GM23248 (cell line): ENCODE results near the gene ASTE1. TPM values are rescaled to one million over a fixed set of nuclear protein-coding genes. Genes with fewer than 3 reads are reported as not detected.
A peak's percentile ranks its signal among the peaks of the same experiment; 100 is the strongest.

ENCODE experiments used
- DNase-seq: peaks from one replicate; pipeline ENCODE4 v3.0.0-alpha.2; 2015
- H2AFZ ChIP-seq: fragments of 200-600 bp; sonication (generic); 2 replicates; pipeline ENCODE4 v1.6.1; 2016; ENCODE audit warnings: antibody characterized with exemption
- H3F3A ChIP-seq: fragments of 200-600 bp; sonication (generic); 2 replicates; pipeline ENCODE4 v1.6.1; 2016; ENCODE audit warnings: mild to moderate bottlenecking, antibody characterized with exemption, mixed run types; ENCODE audit not compliant: insufficient read depth
- H3K27ac ChIP-seq: fragments of 200-600 bp; sonication (generic); 2 replicates; pipeline ENCODE4 v1.5.1; 2016; ENCODE audit warnings: mild to moderate bottlenecking
- H3K27me3 ChIP-seq: fragments of 200-600 bp; sonication (generic); replicated peaks from 2 replicates; pipeline ENCODE4 v1.6.1; 2016; ENCODE audit warnings: mild to moderate bottlenecking; ENCODE audit not compliant: insufficient read depth
- H3K36me3 ChIP-seq: fragments of 200-600 bp; sonication (generic); 2 replicates; pipeline ENCODE4 v1.6.1; 2016; ENCODE audit warnings: low read depth, mild to moderate bottlenecking
- H3K4me1 ChIP-seq: fragments of 200-600 bp; sonication (generic); 2 replicates; pipeline ENCODE4 v1.6.1; 2016; ENCODE audit warnings: mild to moderate bottlenecking; ENCODE audit not compliant: insufficient read depth
- H3K4me2 ChIP-seq: fragments of 200-600 bp; sonication (generic); one replicate; pipeline ENCODE4 v1.6.1; 2016; ENCODE audit warnings: mild to moderate bottlenecking; ENCODE audit not compliant: unreplicated experiment
- H3K4me3 ChIP-seq: fragments of 200-600 bp; sonication (generic); 2 replicates; pipeline ENCODE4 v1.5.1; 2016; ENCODE audit warnings: mild to moderate bottlenecking
- H3K79me2 ChIP-seq: fragments of 200-600 bp; sonication (generic); 2 replicates; pipeline ENCODE4 v1.6.1; 2016; ENCODE audit warnings: mild to moderate bottlenecking; ENCODE audit not compliant: insufficient read depth
- H3K9ac ChIP-seq: fragments of 200-600 bp; sonication (generic); 2 replicates; pipeline ENCODE4 v1.6.1; 2016; ENCODE audit warnings: mild to moderate bottlenecking
- H3K9me2 ChIP-seq: fragments of 200-600 bp; sonication (generic); 2 replicates; pipeline ENCODE4 v1.6.1; 2016; ENCODE audit warnings: mixed run types, mild to moderate bottlenecking, moderate library complexity; ENCODE audit not compliant: insufficient read depth
- H3K9me3 ChIP-seq: fragments of 200-600 bp; sonication (generic); one replicate; pipeline ENCODE4 v1.6.1; 2017; ENCODE audit warnings: low read depth
- H4K20me1 ChIP-seq: fragments of 200-600 bp; sonication (generic); 2 replicates; pipeline ENCODE4 v1.6.0; 2016; ENCODE audit not compliant: insufficient read depth
- EZH2 ChIP-seq: fragments of 200-600 bp; sonication (generic); IDR thresholded peaks from 2 replicates; pipeline ENCODE4 v1.6.1; 2018; ENCODE audit warnings: antibody characterized with exemption, mild to moderate bottlenecking; ENCODE audit not compliant: insufficient read depth, poor library complexity, severe bottlenecking
- EZH2phosphoT487 ChIP-seq: fragments of 200-600 bp; sonication (generic); IDR thresholded peaks from 2 replicates; pipeline ENCODE4 v1.6.1; 2018; ENCODE audit warnings: antibody characterized with exemption, moderate library complexity, mild to moderate bottlenecking, low read depth; ENCODE audit not compliant: insufficient read depth
- WGBS, 2 experiments: methylation state at CpG; one replicate each; pipeline ENCODE4 v1.1.6; 2015 to 2017; ENCODE audit warnings: low lambda C conversion rate in 2 of 2, low coverage in 1 of 2; ENCODE audit errors: missing lambda C conversion rate in 2 of 2; 5-methylcytosine and 5-hydroxymethylcytosine counted together
- in situ Hi-C: fragments of 300-500 bp; cut with MboI; formaldehyde crosslinking; loops from 2 replicates; pipeline ENCODE4 v1.15.0; 2020
- polyA plus RNA-seq: library from polyadenylated mRNA; unstranded; fragments of >200 nt; fragmentation: Nextera tagmentation; extraction: Ambion mirVana; gene quantifications from 2 replicates; pipeline ENCODE4 v1.2.1, GENCODE V29; 2016
- total RNA-seq: library from RNA; depleted of rRNA; stranded (reverse); fragments of >200 nt; shearing (Covaris generic); gene quantifications from 2 replicates; pipeline ENCODE4 v1.2.3, GENCODE V29; 2014

The ASTE1 gene
- total and polyA plus RNA-seq, 2 experiments from 2014 or later: 4.8 to 5.3 TPM

GRCh38 chr3:131004603-131005002 lies 22.0 kb downstream of the ASTE1 start:
- Histone ChIP-seq H3F3A (peaks cover 16% of the 10 kb centered on the region; the same call in 1 of the 2 replicates), H3K79me2 (no peaks in the 10 kb centered on the region), H3K27ac (no peak overlapping the region), H3K9me3 (no peaks in the 10 kb centered on the region), H3K4me1 (peaks cover 19% of the 10 kb centered on the region), H3K9ac (no peak overlapping the region), H3K4me3 (no peak overlapping the region), H2AFZ (no peak overlapping the region), H3K36me3 (peaks cover 24% of the 10 kb centered on the region; the same call in 1 of the 2 replicates), H3K27me3 (no peaks in the 10 kb centered on the region), H4K20me1 (no peaks in the 10 kb centered on the region), H3K4me2 (no peak overlapping the region), H3K9me2 (no peaks in the 10 kb centered on the region)
- 97 to 100% methylated on average over 1 of the region's 1 CpG for WGBS, 2 experiments
- in situ Hi-C loops: no loop called here
- TF ChIP-seq EZH2 (no peak), EZH2phosphoT487 (no peak)
- no peak for DNase-seq

DNA sequence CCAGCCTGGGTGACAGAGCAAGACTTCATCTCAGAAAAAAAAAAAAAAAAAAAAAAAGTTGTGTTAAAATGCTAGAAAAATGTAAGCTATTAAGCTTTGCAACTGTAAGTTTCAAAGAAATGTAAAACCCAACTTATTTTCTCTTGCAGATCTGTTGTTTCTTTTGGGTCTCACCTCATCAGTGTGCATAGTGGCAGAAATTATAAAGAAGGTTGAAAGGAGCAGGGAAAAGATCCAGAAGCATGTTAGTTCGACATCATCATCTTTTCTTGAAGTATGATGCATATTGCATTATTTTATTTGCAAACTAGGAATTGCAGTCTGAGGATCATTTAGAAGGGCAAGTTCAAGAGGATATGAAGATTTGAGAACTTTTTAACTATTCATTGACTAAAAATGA lies 25.6 kb downstream of the ASTE1 start:
- in situ Hi-C loops: no loop called here
- 91 to 96% methylated on average over 1 of the region's 1 CpG for WGBS, 2 experiments
- DNase-seq: peak; percentile 15

GRCh38 chr3:130997289-130997688 lies 29.3 kb downstream of the ASTE1 start:
- H3F3A ChIP-seq: peaks cover 11% of the 10 kb centered on the region; the same call in 1 of the 2 replicates
- H3K9me2 ChIP-seq: no peaks in the 10 kb centered on the region
- H3K4me1 ChIP-seq: peaks cover 14% of the 10 kb centered on the region
- H3K4me3 ChIP-seq: no peak overlapping the region
- TF ChIP-seq EZH2: no peak
- no peak for TF ChIP-seq EZH2phosphoT487
- in situ Hi-C loops: no loop called here
- H3K27me3 ChIP-seq: no peaks in the 10 kb centered on the region
- H3K36me3 ChIP-seq: peaks cover 58% of the 10 kb centered on the region
- H3K4me2 ChIP-seq: no peak overlapping the region
- no peak overlapping the region for H2AFZ ChIP-seq
- H4K20me1 ChIP-seq: no peaks in the 10 kb centered on the region
- peak; percentile 6 for DNase-seq
- no peaks in the 10 kb centered on the region for H3K9me3 ChIP-seq
- no peaks in the 10 kb centered on the region for H3K79me2 ChIP-seq
- WGBS, 2 experiments: 93 to 94% methylated on average over 7 of the region's 7 CpGs
- no peak overlapping the region for H3K9ac ChIP-seq
- no peak overlapping the region for H3K27ac ChIP-seq

More for the DNA sequence above, 25.6 kb downstream of the ASTE1 start:
- H3K79me2 ChIP-seq: no peaks in the 10 kb centered on the region
- H3K9ac ChIP-seq: no peak overlapping the region
- peaks cover 11% of the 10 kb centered on the region; the same call in 1 of the 2 replicates for H3F3A ChIP-seq
- H3K4me3 ChIP-seq: no peak overlapping the region
- H4K20me1 ChIP-seq: no peaks in the 10 kb centered on the region
- no peaks in the 10 kb centered on the region for H3K9me3 ChIP-seq
- TF ChIP-seq EZH2 (no peak), EZH2phosphoT487 (no peak)
- no peaks in the 10 kb centered on the region for H3K27me3 ChIP-seq
- peaks cover 39% of the 10 kb centered on the region for H3K36me3 ChIP-seq
- H3K4me2 ChIP-seq: no peak overlapping the region
- H2AFZ ChIP-seq: no peak overlapping the region
- H3K9me2 ChIP-seq: no peaks in the 10 kb centered on the region
- H3K4me1 ChIP-seq: peaks cover 19% of the 10 kb centered on the region
- H3K27ac ChIP-seq: peak overlapping the region; percentile 59

GRCh38 chr3:130992344-130992743 lies 34.3 kb downstream of the ASTE1 start:
- Histone ChIP-seq H3K27me3 (no peaks in the 10 kb centered on the region), H3F3A (no peaks in the 10 kb centered on the region), H3K27ac (no peak overlapping the region), H2AFZ (no peak overlapping the region), H3K9me3 (no peaks in the 10 kb centered on the region), H3K4me1 (no peaks in the 10 kb centered on the region), H3K4me2 (no peak overlapping the region), H3K9me2 (no peaks in the 10 kb centered on the region), H4K20me1 (no peaks in the 10 kb centered on the region), H3K79me2 (peaks cover 12% of the 10 kb centered on the region; the same call in 1 of the 2 replicates), H3K4me3 (no peak overlapping the region), H3K36me3 (peaks cover 35% of the 10 kb centered on the region), H3K9ac (no peak overlapping the region)
- TF ChIP-seq EZH2phosphoT487 (no peak), EZH2 (no peak)
- 54 to 56% methylated on average over 3 of the region's 3 CpGs for WGBS, 2 experiments
- no peak for DNase-seq
- in situ Hi-C loops: no loop called here

- H3K9me2 ChIP-seq: no peaks in the 10 kb centered on the region
- no peak overlapping the region for H3K4me2 ChIP-seq
- in situ Hi-C loops: no loop called here
- H3F3A ChIP-seq: no peaks in the 10 kb centered on the region
- DNase-seq: no peak
- H3K27me3 ChIP-seq: no peaks in the 10 kb centered on the region
- TF ChIP-seq EZH2 (no peak), EZH2phosphoT487 (no peak)
- H3K9ac ChIP-seq: no peak overlapping the region
- H4K20me1 ChIP-seq: no peaks in the 10 kb centered on the region
- no peaks in the 10 kb centered on the region for H3K9me3 ChIP-seq
- no peak overlapping the region for H3K4me3 ChIP-seq
- H2AFZ ChIP-seq: no peak overlapping the region
- WGBS, 2 experiments: 96 to 97% methylated on average over 5 of the region's 5 CpGs
- H3K36me3 ChIP-seq: peaks cover 26% of the 10 kb centered on the region; the same call in 1 of the 2 replicates
- peaks cover 12% of the 10 kb centered on the region; the same call in 1 of the 2 replicates for H3K79me2 ChIP-seq
- no peaks in the 10 kb centered on the region for H3K4me1 ChIP-seq
- H3K27ac ChIP-seq: no peak overlapping the region
These were observed 35.5 kb downstream of the ASTE1 start for GRCh38 chr3:130991126-130991525.
